AG10803 (cell line): ENCODE measurements around the gene SORCS3.

Source experiments
- DNase-seq: peaks from one replicate; pipeline ENCODE4 v3.0.0; 2010; ENCODE audit warnings: low read depth
- H3K4me3 ChIP-seq: 2 replicates; pipeline ENCODE4 v1.5.1; 2011; ENCODE audit warnings: mild to moderate bottlenecking, low read length, control low read depth
- TF ChIP-seq, protein P1 (sequence below): conservative IDR thresholded peaks from 2 replicates; pipeline ENCODE4 v1.5.1; 2011; ENCODE audit warnings: mild to moderate bottlenecking, low read length, control low read depth, inconsistent platforms

The SORCS3 gene

DNA sequence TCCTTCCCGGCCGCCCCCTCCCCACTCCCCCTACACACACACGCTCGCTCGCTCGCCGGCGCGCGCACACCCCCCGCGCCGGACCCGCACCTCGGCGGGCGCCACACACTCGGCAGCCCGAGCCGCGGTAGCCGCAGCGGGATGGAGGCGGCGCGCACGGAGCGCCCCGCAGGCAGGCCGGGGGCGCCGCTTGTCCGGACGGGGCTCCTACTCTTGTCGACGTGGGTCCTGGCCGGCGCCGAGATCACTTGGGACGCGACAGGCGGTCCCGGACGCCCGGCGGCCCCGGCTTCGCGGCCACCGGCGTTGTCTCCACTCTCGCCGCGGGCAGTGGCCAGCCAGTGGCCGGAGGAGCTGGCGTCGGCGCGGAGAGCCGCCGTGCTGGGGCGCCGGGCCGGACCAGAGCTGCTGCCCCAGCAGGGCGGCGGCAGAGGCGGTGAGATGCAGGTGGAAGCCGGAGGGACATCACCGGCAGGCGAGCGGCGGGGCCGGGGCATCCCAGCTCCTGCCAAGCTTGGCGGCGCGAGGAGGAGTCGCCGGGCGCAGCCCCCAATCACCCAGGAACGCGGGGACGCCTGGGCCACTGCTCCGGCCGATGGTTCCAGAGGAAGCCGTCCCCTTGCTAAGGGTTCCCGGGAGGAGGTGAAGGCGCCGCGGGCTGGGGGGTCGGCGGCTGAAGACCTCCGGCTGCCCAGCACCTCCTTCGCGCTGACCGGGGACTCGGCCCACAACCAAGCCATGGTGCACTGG is at the start of gene SORCS3:
Gene SORCS3 (plus strand): TSS at position 104 of the 750 bp plus-strand sequence.
- TF ChIP-seq, protein P1, sequence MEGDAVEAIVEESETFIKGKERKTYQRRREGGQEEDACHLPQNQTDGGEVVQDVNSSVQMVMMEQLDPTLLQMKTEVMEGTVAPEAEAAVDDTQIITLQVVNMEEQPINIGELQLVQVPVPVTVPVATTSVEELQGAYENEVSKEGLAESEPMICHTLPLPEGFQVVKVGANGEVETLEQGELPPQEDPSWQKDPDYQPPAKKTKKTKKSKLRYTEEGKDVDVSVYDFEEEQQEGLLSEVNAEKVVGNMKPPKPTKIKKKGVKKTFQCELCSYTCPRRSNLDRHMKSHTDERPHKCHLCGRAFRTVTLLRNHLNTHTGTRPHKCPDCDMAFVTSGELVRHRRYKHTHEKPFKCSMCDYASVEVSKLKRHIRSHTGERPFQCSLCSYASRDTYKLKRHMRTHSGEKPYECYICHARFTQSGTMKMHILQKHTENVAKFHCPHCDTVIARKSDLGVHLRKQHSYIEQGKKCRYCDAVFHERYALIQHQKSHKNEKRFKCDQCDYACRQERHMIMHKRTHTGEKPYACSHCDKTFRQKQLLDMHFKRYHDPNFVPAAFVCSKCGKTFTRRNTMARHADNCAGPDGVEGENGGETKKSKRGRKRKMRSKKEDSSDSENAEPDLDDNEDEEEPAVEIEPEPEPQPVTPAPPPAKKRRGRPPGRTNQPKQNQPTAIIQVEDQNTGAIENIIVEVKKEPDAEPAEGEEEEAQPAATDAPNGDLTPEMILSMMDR = no peak
- DNase-seq = no peak
- no peak within 1 kb of the TSS for H3K4me3 ChIP-seq

DNA sequence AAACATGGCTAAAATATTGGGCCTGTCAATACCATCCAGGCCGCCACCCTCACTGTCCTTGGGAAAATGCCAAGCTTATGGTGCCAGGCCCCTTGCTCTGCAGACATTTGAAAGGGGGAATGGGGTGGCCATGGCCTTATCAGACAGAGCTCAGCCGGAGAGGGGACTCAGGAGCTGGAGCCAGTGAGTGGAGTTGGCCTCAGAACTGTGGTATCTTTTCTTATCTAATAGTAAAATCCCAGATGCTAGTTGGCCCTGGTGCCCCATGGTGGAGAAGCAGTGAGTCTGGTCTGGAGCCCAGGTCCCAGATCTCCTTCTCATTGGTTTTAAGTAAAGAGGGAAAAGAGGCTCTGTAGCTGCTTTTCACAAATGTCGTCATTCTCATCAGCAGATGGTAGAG is 49.6 kb upstream of the SORCS3 start:
- TF ChIP-seq, protein P1 = no peak
- H3K4me3 ChIP-seq = no peak overlapping the region
- no peak for DNase-seq

DNA sequence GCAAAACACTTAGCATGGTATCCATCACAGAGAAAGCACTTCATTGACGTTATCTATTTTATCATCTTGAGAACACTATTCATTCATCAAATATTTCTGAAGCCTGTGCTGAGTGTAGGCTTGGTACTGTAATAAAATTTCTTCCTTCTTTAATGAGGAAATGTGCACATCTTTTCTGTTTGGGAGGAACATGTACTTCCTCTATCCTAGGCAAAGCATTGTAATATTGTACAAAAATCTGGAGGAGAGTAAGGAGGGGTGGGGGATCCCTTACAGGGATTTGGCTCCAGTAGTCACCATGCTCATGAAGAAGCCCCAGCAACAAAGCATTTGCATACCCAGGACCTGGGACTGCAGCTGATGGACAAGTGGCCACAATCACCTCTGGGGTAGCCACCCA is 39.9 kb upstream of the SORCS3 start:
- TF ChIP-seq, protein P1 = no peak
- no peak for DNase-seq

DNA sequence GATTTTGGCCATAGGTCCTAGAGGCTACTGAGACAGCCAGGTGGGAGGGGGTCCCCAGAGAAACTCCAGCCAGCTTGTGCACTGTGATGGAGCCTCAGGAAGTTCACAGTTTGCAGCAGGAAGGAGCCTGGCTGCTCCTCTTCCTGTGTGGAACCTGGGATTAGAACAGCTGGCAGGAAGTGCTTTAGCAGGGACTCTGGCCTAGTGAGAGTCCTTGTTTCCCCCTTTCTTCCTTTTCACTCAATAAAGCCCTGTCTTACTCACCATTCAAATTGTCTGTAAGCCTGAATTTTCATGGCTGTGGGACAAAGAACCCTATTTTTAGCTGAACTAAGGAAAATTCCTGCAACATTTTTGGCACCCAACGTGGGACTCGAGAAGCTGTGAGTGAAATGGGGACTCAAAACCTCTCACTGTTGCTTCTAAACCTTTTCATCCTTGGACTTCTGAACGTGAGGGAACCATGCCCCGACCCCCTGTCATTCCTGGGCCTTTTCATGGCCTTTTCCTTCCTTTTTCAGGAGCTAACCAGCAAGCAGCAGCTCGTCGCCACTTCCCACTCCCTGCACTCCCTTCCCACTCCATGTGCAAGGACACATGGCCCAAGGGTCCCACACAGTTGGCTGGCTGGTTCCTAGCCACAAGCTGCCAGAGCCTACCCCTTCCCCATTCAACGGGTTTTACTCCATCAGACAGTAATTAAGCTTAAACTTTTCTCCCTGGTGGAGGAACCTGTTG is 32.8 kb upstream of the SORCS3 start:
- no peak overlapping the region for H3K4me3 ChIP-seq
- TF ChIP-seq, protein P1 = no peak
- DNase-seq = no peak

More for the DNA sequence above, 39.9 kb upstream of the SORCS3 start:
- H3K4me3 ChIP-seq = no peak overlapping the region

DNA sequence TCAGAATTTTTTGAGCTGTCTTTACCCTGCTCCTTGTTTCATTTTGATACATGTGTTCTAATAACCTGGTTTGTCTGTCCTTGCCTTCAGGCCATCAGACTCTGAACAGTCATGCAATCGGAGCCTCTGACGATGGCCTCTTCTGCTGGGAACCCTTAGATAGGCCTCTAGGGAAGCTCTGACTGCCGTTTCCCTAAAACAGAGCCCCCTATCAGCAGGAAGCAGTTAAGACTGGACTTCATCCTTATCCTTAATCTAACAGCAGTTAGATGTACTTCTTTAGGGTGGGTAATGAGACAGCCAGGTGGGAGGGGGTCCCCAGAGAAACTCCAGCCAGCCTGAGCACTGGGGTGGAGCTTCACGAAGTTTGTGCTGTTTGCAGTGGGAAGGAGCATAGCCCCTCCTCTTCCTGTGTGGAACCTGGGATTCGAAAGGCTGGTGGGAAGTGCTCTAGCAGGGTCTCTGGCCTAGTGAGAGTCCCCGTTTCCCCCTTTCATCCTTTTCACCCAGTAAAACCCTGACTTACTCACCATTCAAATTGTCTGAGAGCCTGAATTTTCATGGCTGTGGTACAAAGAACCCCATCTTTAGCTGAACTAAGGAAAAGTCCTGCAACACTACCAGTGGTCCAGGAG is 28.4 kb upstream of the SORCS3 start:
- DNase-seq = no peak
- TF ChIP-seq, protein P1 = no peak; the same call in 1 of the 2 replicates
- H3K4me3 ChIP-seq = no peak overlapping the region

DNA sequence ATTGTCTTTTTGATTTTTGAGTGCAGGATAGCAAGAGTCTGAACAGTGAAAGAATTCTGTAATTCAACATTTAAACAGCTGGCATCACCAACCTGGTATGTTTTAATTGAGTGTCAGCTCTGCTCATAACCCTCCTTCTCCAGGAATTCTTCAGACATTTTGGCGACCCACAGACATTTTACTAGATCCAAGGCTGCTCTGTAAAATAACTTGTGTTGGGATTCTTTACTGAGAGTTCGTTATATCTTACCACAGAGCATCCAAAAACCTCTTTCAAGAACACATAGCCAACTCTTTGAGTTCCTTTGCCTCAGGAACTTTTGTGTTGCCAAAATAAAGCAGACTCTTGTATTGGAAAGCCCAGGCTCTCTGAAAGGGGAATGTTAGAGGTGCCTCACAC is 27.7 kb upstream of the SORCS3 start:
- TF ChIP-seq, protein P1 = no peak
- no peak overlapping the region for H3K4me3 ChIP-seq
- no peak for DNase-seq
